GM19455 (cell line): ENCODE data around the gene CYTH3.

Source experiments
- ATAC-seq: cut with Tn5 transposase; IDR thresholded peaks from one replicate; pipeline ENCODE4 v1.9.1; 2021; ENCODE audit not compliant: unreplicated experiment

The CYTH3 gene

GRCh38 chr7:6116211-6116610, 156.2 kb downstream of the CYTH3 start:
- no peak for ATAC-seq
